ENCODE measurements around the gene ZNF90.

DNA sequence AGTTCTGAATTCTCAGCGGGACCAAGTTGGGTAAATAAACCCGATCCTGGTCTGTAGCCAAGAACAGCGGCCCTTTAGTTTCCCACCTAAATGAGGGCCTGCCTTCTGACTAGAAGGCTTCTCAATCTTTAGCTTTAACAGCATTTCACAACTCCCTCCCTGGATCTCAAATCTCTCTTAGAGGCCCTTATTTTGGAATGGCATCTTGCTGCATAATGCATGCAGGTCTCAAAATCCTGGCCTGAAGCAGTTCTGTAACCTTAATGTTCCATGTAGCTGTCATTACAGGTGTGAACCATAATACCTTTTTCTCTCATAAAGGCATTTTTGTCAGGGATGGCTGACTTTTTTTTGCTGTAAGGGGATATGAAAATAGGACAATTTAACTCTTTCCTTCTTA, 29.5 kb downstream of the ZNF90 start:
- TF ChIP-seq, protein P1, sequence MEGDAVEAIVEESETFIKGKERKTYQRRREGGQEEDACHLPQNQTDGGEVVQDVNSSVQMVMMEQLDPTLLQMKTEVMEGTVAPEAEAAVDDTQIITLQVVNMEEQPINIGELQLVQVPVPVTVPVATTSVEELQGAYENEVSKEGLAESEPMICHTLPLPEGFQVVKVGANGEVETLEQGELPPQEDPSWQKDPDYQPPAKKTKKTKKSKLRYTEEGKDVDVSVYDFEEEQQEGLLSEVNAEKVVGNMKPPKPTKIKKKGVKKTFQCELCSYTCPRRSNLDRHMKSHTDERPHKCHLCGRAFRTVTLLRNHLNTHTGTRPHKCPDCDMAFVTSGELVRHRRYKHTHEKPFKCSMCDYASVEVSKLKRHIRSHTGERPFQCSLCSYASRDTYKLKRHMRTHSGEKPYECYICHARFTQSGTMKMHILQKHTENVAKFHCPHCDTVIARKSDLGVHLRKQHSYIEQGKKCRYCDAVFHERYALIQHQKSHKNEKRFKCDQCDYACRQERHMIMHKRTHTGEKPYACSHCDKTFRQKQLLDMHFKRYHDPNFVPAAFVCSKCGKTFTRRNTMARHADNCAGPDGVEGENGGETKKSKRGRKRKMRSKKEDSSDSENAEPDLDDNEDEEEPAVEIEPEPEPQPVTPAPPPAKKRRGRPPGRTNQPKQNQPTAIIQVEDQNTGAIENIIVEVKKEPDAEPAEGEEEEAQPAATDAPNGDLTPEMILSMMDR (IDR thresholded peaks at IDR 0.05) = no peak
- no peak for TF ChIP-seq EZH2 (IDR thresholded peaks at IDR 0.05; ENCODE audit: borderline replicate concordance, insufficient read depth, low read depth, low read length, poor library complexity, severe bottlenecking)

All from B cell (primary cell).